Frontal cortex (tissue), 4 donors: Measurements from ENCODE around the gene SERGEF. TPM values are rescaled to one million over a fixed set of nuclear protein-coding genes. Genes with fewer than 3 reads are reported as not detected.

Source experiments
- DNase-seq, 2 donors: peaks; one replicate each; pipeline ENCODE4 v3.0.0; 2012; ENCODE audit warnings: low spot score in 2 of 2
- FAIRE-seq: peaks from 2 replicates; lab custom pipeline; 2012; peaks lifted over from hg19 to GRCh38; lab: Jason Lieb, UNC
- total RNA-seq: library from RNA; depleted of rRNA; stranded (reverse); fragments of >200 nt; gene quantifications from one replicate; pipeline ENCODE4 v1.2.3, GENCODE V29; 2014
- donor health status: control.
- donor health status: control.
- donor health status: control.

SERGEF gene
- 65.2 TPM for total RNA-seq

DNA sequence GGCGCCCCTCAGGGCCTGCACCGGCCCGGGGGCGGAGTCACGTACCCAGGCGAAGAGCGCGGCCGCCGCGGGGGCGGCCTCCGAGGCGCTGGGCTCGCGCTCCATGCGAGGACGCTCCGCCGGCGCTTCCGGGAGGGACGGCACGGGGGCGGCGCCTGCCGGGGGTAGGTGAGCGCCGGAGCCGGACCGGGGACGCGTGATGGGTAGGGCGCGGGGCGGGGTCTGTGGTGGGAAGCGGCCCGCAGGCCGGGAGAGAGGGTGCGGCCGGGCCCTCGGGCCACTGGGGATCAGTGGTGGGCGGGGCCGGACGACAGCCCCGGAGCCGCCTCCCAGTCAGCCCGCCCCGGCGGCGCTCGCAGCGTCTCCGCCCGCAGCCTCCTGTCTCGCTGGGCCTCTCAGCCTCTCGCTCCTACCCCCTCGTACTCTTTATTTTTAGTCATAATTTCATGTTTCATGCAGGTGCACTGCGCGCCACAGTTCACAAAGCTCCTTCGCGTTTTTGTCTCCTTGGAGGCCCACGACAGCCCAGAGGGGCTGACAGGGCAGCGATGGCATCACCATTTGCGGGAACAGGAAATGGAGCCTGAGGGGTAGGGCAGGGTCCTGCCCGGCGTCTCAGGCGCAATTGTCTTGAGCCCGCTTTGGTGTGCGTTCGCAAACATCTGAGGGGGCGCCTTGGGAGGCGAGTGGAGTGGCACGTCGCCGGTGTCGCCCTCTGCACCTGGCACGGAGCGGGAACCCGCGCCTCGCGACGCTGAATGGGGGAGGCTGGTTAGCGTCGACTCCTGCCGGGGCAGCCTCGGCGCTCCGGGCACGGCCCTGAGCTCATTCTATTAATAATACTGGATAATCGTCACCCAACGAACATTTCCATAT, at the start of gene SERGEF:
Gene SERGEF (minus strand): TSS at position 142 of the 876 bp plus-strand sequence. CDS start 37 bp downstream, at position 105.
- DNase-seq = peak; percentile 86 to 89
- FAIRE-seq = no peak

DNA sequence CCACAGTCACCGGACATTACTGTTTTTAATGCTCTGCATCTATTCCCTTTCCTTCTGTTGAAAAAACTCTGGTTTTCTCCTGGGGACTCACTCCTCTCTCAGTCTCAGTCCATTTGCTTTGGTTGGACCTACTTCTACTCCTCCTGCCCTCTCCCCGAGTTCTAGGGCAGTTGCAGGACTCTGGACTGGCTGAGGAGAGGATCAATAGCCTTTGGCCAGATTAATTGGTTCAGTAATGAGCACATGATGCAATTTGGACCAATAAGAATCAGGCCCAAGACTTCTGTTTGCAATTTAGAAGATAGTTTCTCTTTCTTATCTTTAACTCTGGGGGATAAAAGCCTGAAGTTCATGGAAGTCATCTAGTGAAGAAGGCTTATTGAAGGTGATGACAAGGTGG, 48.5 kb upstream of the SERGEF start:
- FAIRE-seq = no peak

GRCh38 chr11:18056561-18057181, 43.8 kb upstream of the SERGEF start:
- no peak for DNase-seq
- FAIRE-seq = no peak

More for the DNA sequence above, 48.5 kb upstream of the SERGEF start:
- DNase-seq = no peak

DNA sequence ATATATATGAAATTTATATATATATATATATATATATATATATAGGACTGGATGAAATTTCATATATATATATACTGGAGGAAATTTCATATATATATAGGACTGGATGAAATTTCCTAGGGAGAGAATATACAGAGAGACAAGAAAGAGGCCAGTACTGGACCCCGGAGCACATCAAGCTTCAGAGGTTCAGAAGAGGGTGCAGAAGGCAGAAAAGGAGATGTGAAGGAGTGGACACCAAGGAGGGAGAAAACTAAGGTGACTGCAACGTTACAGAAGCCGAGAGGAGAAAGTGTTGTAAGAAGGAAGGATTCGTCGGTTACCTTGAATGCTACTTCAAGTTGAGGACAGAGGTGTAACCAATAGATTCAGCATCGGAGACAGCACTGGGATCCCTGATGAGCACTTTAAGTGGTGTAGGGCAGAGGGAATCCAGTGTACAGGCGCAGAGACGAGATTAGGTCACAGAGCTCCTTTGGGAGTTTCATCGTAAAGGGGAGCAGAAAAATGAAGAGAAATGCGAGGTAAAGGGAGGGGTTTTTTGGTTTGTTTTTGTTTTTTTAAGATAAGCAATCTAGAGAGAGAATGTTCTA, 41.8 kb upstream of the SERGEF start:
- DNase-seq (no peak), FAIRE-seq (no peak)

DNA sequence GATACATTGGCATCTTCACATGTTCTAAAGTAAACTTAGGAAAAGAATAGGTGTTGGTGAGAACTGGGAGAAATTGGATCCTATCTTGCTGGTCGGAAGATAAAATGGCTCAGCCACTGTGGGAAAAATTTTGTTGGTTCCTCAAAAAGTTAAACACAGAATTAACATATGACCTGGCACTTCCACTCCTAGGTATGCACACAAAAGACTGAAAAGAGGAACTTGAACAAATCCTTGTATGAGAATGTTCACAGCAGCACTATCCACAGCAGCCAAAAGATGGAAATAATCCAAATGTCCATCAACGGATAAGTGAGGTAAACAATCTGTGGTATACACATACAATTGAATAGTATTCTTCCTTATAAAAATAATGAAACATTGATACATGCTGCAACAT, 38.0 kb upstream of the SERGEF start:
- FAIRE-seq (no peak), DNase-seq (no peak)

- DNase-seq (peak in 1 of 2 donors; percentile 19), FAIRE-seq (no peak)
These were observed 33.4 kb upstream of the SERGEF start, which contains the start of gene TPH1 for GRCh38 chr11:18046116-18046777. Gene TPH1, minus strand, starts transcription at chr11:18046269. Its CDS starts 5,507 bp downstream, at chr11:18040762.

DNA sequence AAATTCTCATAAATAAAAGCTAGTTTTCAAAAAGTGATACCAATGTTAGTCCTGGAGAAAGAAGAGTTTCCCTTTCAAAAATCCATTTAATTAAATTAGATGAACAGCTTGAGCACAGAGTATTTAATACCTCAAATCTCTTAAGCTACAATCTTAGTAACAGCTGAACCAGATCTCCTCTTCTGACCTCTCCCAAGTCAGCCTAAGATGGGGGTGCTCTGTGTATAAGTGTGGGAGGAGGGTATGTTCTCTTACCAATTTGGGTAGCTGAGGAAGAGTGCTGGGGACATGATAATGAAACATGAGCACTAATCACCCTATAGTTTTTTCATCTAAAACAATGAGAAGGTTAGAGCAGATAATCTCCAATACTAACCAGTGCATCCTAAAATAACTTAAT, 23.6 kb upstream of the SERGEF start:
- no peak for DNase-seq
- FAIRE-seq = no peak

- no peak for DNase-seq
- no peak for FAIRE-seq
These were observed 14.6 kb upstream of the SERGEF start for GRCh38 chr11:18027475-18027874.

DNA sequence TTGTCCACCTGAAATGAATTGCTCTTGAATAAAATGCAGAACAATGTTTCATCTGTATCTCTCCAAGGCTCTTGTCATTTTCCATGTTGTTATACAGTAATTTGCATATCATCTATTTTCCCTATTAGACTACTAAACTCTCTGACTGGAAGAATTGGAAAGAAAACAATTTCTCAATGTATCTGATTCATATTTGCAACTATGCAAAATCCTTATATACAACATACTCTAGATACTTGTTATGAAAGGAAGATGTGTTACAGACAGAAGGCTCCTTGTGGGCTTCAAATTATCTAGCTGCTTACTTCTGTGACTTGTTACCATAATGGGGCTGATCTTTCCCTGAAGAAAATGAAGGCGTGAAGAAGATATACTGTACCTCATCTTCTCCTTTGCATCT, 9.6 kb upstream of the SERGEF start:
- FAIRE-seq (no peak), DNase-seq (no peak)

GRCh38 chr11:18019650-18020049, 6.8 kb upstream of the SERGEF start:
- FAIRE-seq = no peak
- no peak for DNase-seq

- no peak for FAIRE-seq
These were observed 3.9 kb upstream of the SERGEF start for GRCh38 chr11:18016789-18017188.

GRCh38 chr11:18014876-18015275, 2.0 kb upstream of the SERGEF start:
- DNase-seq = no peak
- no peak for FAIRE-seq

More at GRCh38 chr11:18016789-18017188, 3.9 kb upstream of the SERGEF start:
- DNase-seq = no peak

GRCh38 chr11:18013790-18014507, 1.1 kb upstream of the SERGEF start:
- DNase-seq (no peak), FAIRE-seq (no peak)

GRCh38 chr11:18012122-18012905, 533 bp downstream of the SERGEF start:
- FAIRE-seq = no peak
- peak in 1 of 2 donors; percentile 24 for DNase-seq

DNA sequence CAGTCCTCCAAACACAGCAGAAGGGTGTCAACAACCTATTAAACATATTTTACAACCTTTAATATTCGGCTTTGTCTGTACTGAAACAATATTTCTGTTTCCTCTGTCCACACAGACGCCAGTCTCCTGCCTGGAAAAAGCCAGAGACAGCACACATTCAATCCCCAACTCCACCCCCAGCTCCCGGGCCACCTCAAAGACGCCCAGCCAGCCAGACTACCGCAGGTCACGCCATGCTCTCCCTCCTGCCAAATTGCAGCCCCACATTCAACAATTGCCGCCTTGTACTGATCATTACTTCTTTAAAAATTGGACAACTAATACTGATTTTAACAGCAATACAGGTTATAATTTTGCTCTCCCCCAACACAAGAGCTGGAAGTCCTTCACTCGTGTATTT, 1.2 kb downstream of the SERGEF start:
- FAIRE-seq (no peak), DNase-seq (no peak)

DNA sequence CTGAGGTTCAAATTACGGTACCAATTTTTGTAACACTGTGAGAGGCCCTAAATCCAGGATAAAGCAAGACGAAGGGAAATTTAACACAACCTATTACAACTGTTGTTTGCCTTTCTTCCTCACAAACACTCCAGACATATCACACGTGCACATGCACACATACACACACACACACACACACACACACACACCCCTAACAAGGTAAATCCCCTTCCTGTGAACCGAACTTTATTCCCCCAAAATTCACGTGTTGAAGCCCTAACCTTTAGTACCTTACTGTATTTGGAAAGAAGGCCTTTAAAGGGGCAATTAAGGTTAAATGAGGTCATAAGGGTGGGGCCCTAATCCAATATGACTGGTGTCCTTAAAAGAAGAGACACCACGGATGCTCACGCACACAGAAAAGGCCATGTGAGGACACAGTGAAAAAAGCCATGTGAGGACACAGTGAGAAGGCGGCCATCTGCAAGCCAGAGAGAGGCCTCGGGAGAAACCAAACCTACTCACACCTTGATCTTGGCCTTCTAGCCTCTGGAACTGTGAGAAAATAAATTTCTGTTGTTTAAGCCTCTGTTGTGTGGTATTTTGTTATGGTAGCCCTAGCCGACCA, 1.8 kb downstream of the SERGEF start:
- no peak for DNase-seq
- FAIRE-seq = no peak

GRCh38 chr11:18010121-18010670, 2.7 kb downstream of the SERGEF start:
- no peak for FAIRE-seq

More at GRCh38 chr11:18010121-18010670, 2.7 kb downstream of the SERGEF start:
- DNase-seq = no peak
